DMS53 (cell line): Measurements from ENCODE around the gene MDFIC.

Source experiments
- DNase-seq: peaks from one replicate; lab custom pipeline; 2025; lab: John Stamatoyannopoulos, UW

MDFIC gene

DNA sequence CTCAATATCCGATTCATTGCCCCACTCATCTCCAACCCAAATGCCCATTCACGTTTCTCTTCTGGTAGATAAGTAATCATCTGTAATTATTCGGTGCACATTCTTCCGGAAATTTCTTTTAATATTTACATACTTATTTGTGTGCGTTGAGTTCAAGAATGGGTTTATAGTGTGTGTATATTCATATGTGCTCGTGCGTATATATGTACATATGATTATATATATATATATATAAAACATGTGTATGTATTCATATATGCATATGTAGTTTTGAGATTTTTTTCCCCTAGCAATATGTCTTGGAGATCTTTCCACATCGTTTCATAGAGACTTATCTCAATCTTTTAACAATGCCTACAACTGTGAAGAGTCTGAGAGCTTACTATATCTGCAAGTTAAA lies 118.2 kb downstream of the MDFIC start:
- DNase-seq = no peak

GRCh38 chr7:115040495-115040894 lies 118.6 kb downstream of the MDFIC start:
- no peak for DNase-seq

- no peak for DNase-seq
Observed at GRCh38 chr7:115042596-115042995, 120.7 kb downstream of the MDFIC start.

DNA sequence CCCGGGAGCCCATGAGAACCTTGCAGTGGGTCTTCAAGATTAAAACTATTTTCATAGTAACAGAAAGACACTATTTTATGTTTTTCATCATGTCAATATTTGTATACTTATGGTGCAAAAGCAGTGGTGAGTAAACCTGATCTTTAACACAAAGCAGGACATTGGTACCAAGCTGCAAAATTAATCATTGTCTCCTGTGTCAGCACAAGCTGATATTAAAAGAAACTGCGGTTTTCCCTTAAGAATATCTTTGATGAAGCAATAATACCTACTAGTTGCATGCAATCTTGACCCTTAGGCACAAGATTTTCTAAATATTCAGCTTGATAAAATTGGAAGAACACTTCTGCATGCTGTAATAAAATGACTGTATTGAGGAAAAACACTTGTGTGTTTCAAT lies 121.7 kb downstream of the MDFIC start:
- no peak for DNase-seq

- DNase-seq = no peak
Observed at GRCh38 chr7:115044224-115044623, 122.3 kb downstream of the MDFIC start.

DNA sequence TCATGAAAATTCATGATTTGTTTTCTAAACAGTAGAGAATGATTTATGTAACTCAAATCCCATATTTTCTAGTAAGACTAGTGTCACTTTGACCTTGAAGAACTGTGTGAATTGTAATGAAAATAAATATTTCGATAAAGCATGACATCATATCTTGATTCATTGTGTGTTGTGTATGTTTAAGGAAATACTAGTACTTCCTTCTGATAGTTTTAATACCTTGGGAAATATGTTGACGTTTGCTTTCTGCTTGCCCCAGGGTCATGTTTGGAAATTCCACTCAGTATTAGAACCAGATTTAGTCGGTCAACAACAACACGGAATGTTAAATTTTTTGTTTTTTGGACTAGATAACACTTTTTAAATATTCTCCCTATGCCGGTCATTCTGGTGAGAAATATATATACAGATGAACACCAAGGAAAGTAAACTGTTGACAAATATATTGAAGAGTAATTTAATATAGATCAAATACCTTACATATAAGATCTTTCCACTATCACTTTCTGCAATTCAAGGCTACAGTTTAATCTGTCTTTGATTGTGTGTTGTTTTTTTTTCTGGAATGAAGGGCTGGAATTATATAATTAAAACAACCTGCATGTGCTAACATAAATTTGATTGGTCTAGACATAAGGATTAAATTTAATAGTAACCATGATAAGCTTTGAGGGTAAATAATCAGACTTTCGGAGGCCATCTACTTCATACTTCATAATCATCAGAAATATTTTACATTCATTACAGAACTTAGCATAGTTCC lies 126.2 kb downstream of the MDFIC start:
- DNase-seq = no peak

- peak; percentile 13 for DNase-seq
Observed at GRCh38 chr7:115052706-115053105, 130.8 kb downstream of the MDFIC start.

- DNase-seq = no peak
Observed at GRCh38 chr7:115054478-115055065, 132.7 kb downstream of the MDFIC start.

DNA sequence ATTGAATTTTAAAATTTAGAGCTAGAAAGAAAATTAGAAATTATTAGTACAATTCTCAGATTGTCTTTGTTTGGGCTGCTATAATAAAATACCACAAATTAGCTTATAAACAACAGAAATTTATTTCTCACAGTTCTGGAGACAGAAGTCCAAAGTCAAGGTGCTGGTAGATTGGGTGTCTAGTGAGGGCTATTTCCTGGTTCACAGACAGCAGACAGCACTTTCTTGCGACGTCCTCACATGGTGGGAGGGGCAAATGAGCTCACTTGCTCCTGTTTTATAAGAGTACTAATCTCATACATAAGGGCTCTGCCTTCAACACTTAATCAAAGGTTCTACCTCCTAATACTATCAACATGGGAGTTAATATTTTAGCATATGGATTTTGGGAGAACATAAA lies 134.1 kb downstream of the MDFIC start:
- peak; percentile 22 for DNase-seq

GRCh38 chr7:115058726-115059125 lies 136.8 kb downstream of the MDFIC start:
- no peak for DNase-seq

DNA sequence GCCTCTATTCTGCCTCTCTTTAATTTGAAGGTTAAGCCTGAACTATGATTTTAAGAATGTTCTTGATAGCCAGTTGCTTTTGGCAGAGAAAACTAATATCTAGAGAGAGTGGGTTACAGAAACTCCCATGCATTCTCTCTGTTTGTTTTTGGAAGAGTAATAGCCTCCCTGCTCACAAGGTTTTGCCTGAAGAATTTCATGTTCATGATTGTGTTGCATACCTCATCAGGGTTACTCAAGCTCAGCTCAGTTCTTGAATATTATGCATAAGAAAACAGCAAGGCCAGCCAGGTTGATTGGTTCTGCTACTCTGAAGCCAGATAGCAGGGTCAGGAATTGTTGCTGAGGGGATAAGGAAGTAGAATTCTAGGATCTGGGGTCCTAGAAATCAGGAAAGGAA lies 137.4 kb downstream of the MDFIC start:
- DNase-seq = no peak

- no peak for DNase-seq
Observed at GRCh38 chr7:115060095-115060870, 138.4 kb downstream of the MDFIC start.

DNA sequence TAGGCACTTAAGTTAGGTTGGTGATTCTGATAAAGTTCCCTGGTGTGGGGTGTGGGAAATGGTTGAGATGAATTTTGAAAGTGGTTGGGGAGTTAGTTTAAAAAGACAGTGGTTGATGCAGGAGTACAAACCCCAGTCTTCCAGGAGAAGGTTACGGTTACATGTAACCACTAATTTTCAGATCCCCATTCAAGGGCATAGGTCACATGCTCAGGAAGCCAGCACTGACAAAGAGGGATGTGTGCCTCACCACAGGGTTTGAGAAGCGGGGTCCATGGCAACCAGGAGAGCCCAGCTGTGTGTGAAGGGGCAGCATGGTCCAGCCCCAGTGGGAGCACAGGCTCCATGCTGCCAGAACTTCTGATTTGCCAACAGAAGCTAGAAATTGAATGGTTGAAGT lies 144.2 kb downstream of the MDFIC start:
- no peak for DNase-seq

DNA sequence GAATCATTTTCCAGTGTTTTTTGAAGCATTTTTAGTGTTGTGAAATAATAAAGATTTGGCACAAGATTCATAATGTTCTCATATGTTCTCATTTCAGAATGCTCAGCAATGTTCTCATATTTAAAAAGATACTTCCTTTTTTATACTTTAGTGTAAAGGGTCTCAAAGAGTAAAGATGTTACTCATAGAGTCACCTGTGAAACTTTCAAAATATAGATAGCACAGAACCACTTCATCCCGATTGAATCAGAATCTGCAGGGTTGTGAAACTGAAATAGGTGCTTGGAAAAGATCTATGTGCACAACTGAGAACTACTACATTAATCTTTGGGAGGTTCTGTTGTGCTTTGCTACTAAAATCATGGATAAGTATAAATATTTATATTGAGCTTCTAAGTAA lies 144.7 kb downstream of the MDFIC start:
- no peak for DNase-seq

- no peak for DNase-seq
Observed at GRCh38 chr7:115068220-115068619, 146.3 kb downstream of the MDFIC start.
